H9 (cell line): ENCODE measurements around the gene ERICH6. TPM values are rescaled to one million over a fixed set of nuclear protein-coding genes. Genes with fewer than 3 reads are reported as not detected.

Experiments
- DNase-seq: peaks from one replicate; pipeline ENCODE4 v3.0.0-alpha.2; 2017
- H2AFZ ChIP-seq: one replicate; pipeline ENCODE4 v1.6.1; 2013; ENCODE audit warnings: mild to moderate bottlenecking, low read length, control low read depth, moderate library complexity
- H2AK5ac ChIP-seq: 2 replicates; pipeline ENCODE4 v1.6.1; 2013; ENCODE audit warnings: low read length, control low read depth, mixed read lengths; ENCODE audit not compliant: insufficient read length
- H2BK120ac ChIP-seq: one replicate; pipeline ENCODE4 v1.6.1; 2013; ENCODE audit warnings: low read depth, mild to moderate bottlenecking, low read length, control low read depth, inconsistent platforms; ENCODE audit not compliant: poor library complexity, severe bottlenecking
- H2BK12ac ChIP-seq: 2 replicates; pipeline ENCODE4 v1.6.1; 2013; ENCODE audit warnings: low read length, control low read depth, mixed read lengths, low read depth; ENCODE audit not compliant: insufficient read length
- H2BK15ac ChIP-seq: 2 replicates; pipeline ENCODE4 v1.6.1; 2013; ENCODE audit warnings: low read depth, low read length, control low read depth
- H2BK20ac ChIP-seq: one replicate; pipeline ENCODE4 v1.6.1; 2013; ENCODE audit warnings: low read depth, mild to moderate bottlenecking, low read length, control low read depth, inconsistent platforms; ENCODE audit not compliant: poor library complexity, severe bottlenecking
- H2BK5ac ChIP-seq: 2 replicates; pipeline ENCODE4 v1.6.1; 2013; ENCODE audit warnings: low read length, control low read depth, mixed read lengths; ENCODE audit not compliant: insufficient read length
- H3K14ac ChIP-seq: 2 replicates; pipeline ENCODE4 v1.6.1; 2013; ENCODE audit warnings: low read length, control low read depth; ENCODE audit not compliant: insufficient read depth
- H3K18ac ChIP-seq: 2 replicates; pipeline ENCODE4 v1.6.1; 2013; ENCODE audit warnings: low read depth, mild to moderate bottlenecking, mixed read lengths, low read length, control low read depth; ENCODE audit not compliant: insufficient read length
- H3K23ac ChIP-seq: 2 replicates; pipeline ENCODE4 v1.6.1; 2013; ENCODE audit warnings: low read length, control low read depth, mixed read lengths, low read depth; ENCODE audit not compliant: insufficient read length
- H3K23me2 ChIP-seq: 2 replicates; pipeline ENCODE4 v1.6.1; 2013; ENCODE audit warnings: low read depth, mild to moderate bottlenecking, mixed read lengths, low read length, control low read depth; ENCODE audit not compliant: insufficient read length, poor library complexity, severe bottlenecking
- H3K27ac ChIP-seq: 2 replicates; pipeline ENCODE4 v1.5.1; 2013; ENCODE audit warnings: low read length, control low read depth, mixed read lengths, low read depth; ENCODE audit not compliant: insufficient read length
- H3K27me3 ChIP-seq: 2 replicates; pipeline ENCODE4 v1.6.1; 2013; ENCODE audit warnings: low read length, control low read depth, inconsistent platforms; ENCODE audit not compliant: insufficient read depth
- H3K4ac ChIP-seq: 2 replicates; pipeline ENCODE4 v1.6.1; 2013; ENCODE audit warnings: low read depth, mild to moderate bottlenecking, control low read depth, inconsistent platforms, low read length, moderate library complexity
- H3K4me1 ChIP-seq: 2 replicates; pipeline ENCODE4 v1.6.1; 2013; ENCODE audit warnings: low read length, control low read depth, inconsistent platforms; ENCODE audit not compliant: insufficient read depth
- H3K4me2 ChIP-seq: 2 replicates; pipeline ENCODE4 v1.6.1; 2013; ENCODE audit warnings: low read length, control low read depth, mixed read lengths; ENCODE audit not compliant: insufficient read length, insufficient read depth
- H3K56ac ChIP-seq: 2 replicates; pipeline ENCODE4 v1.6.1; 2013; ENCODE audit warnings: low read depth, mild to moderate bottlenecking, mixed read lengths, low read length, control low read depth; ENCODE audit not compliant: insufficient read length
- H3K79me1 ChIP-seq: 2 replicates; pipeline ENCODE4 v1.6.1; 2013; ENCODE audit warnings: low read depth, mild to moderate bottlenecking, moderate library complexity, low read length, control low read depth, inconsistent platforms; ENCODE audit not compliant: insufficient read depth, poor library complexity, severe bottlenecking
- H3K79me2 ChIP-seq: 2 replicates; pipeline ENCODE4 v1.6.1; 2013; ENCODE audit warnings: low read length, control low read depth, inconsistent platforms; ENCODE audit not compliant: insufficient read depth
- H3K9ac ChIP-seq: 2 replicates; pipeline ENCODE4 v1.6.1; 2013; ENCODE audit warnings: low read length, control low read depth, mixed read lengths; ENCODE audit not compliant: insufficient read length; ENCODE audit errors: extremely low read depth
- H3K9me3 ChIP-seq: one replicate; pipeline ENCODE4 v1.6.1; 2013; ENCODE audit warnings: low read depth, low read length, inconsistent platforms; ENCODE audit not compliant: control insufficient read depth
- H3T11ph ChIP-seq: one replicate; pipeline ENCODE4 v1.6.1; 2013; ENCODE audit warnings: mild to moderate bottlenecking, low read length, control low read depth, inconsistent platforms
- H4K20me1 ChIP-seq: one replicate; pipeline ENCODE4 v1.6.1; 2013; ENCODE audit not compliant: control insufficient read depth, insufficient read length, insufficient read depth
- H4K5ac ChIP-seq: 2 replicates; pipeline ENCODE4 v1.6.1; 2013; ENCODE audit warnings: low read depth, mild to moderate bottlenecking, mixed read lengths, low read length, control low read depth; ENCODE audit not compliant: insufficient read length
- H4K8ac ChIP-seq: replicated peaks from 2 replicates; pipeline ENCODE4 v1.6.1; 2013; ENCODE audit warnings: low read length, control low read depth, mixed read lengths, low read depth; ENCODE audit not compliant: insufficient read length
- H4K91ac ChIP-seq: 2 replicates; pipeline ENCODE4 v1.6.1; 2013; ENCODE audit warnings: low read depth, mild to moderate bottlenecking, moderate library complexity, mixed read lengths, low read length, control low read depth; ENCODE audit not compliant: insufficient read length
- H3K27ac Mint-ChIP-seq, 3 experiments: 2 replicates in 2 of 3; 3 replicates in 1 of 3; pipeline ENCODE4 v1.8.0; 2020 to 2021; ENCODE audit warnings: mixed read lengths in 3 of 3, mild to moderate bottlenecking in 1 of 3, moderate library complexity in 1 of 3
- H3K27me3 Mint-ChIP-seq: 2 replicates; pipeline ENCODE4 v1.8.0; 2021; ENCODE audit warnings: low read depth, mild to moderate bottlenecking, moderate library complexity, mixed read lengths
- H3K36me3 Mint-ChIP-seq, 3 experiments: 2 replicates in 2 of 3; 3 replicates in 1 of 3; pipeline ENCODE4 v1.8.0; 2020 to 2021; ENCODE audit warnings: low read depth in 3 of 3, mixed read lengths in 3 of 3; ENCODE audit not compliant: insufficient read depth in 1 of 3
- H3K4me1 Mint-ChIP-seq, 2 experiments: 2 replicates each; pipeline ENCODE4 v1.8.0; 2020; ENCODE audit warnings: mixed read lengths in 2 of 2
- H3K4me3 Mint-ChIP-seq, 2 experiments: 2 replicates in 1 of 2; 3 replicates in 1 of 2; pipeline ENCODE4 v1.8.0; 2020 to 2021; ENCODE audit warnings: mild to moderate bottlenecking in 2 of 2, mixed read lengths in 2 of 2, moderate library complexity in 1 of 2
- H3K9me3 Mint-ChIP-seq, 2 experiments: 2 replicates in 1 of 2; 3 replicates in 1 of 2; pipeline ENCODE4 v1.8.0; 2020; ENCODE audit warnings: mild to moderate bottlenecking in 2 of 2, mixed read lengths in 2 of 2, moderate library complexity in 1 of 2
- total RNA-seq: library from RNA; stranded (reverse); gene quantifications from 2 replicates; pipeline ENCODE4 v1.2.1, GENCODE V29; 2021
- TF ChIP-seq, protein P1 (sequence below): fragments of 200-600 bp; sonication (generic); conservative IDR thresholded peaks from 3 replicates; pipeline ENCODE4 v1.8.0; 2021; ENCODE audit warnings: antibody characterized with exemption, mild to moderate bottlenecking

Gene ERICH6
- total RNA-seq, 1 experiment from 2014 or later, result not detected

DNA sequence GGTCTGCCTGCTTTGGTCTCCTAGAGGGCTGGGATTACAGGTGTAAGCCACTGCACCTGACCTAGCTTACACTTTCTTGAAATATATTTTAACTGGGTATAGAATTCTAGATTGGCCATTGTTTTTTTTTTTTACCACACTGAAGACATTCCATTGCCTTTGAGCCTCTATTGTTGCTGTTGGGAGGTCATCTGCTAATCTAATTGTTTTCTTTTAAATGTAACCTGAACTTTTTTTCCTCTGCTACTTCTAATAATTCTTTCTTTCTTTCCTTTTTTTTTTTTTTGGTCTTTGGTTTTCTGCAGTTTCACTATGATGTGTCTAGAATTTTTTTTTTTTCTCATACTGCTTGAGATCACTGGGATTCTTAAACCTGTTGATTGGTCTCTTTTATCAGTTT, 28.1 kb downstream of the ERICH6 start:
- Histone ChIP-seq H3K23ac (no peak overlapping the region), H4K91ac (no peak overlapping the region), H2BK20ac (no peak overlapping the region), H3K9me3 (no peaks in the 10 kb centered on the region), H2BK5ac (no peak overlapping the region), H3K14ac (no peak overlapping the region), H3K18ac (no peak overlapping the region), H3K56ac (no peak overlapping the region), H2BK12ac (no peak overlapping the region), H2BK120ac (no peak overlapping the region), H3K79me2 (no peaks in the 10 kb centered on the region), H3K79me1 (no peaks in the 10 kb centered on the region), H2AK5ac (no peak overlapping the region), H4K20me1 (no peaks in the 10 kb centered on the region), H3K4me2 (no peak overlapping the region), H3K9ac (no peak overlapping the region), H4K8ac (no peak overlapping the region), H3T11ph (no peak overlapping the region), H3K27ac (no peak overlapping the region), H2AFZ (no peak overlapping the region), H2BK15ac (no peak overlapping the region), H3K27me3 (no peaks in the 10 kb centered on the region), H4K5ac (no peak overlapping the region), H3K4me1 (no peaks in the 10 kb centered on the region), H3K4ac (no peak overlapping the region), H3K23me2 (no peaks in the 10 kb centered on the region)
- peaks cover 3 to 12% (median 10%) of the 10 kb centered on the region in 3 experiments; a peak in 5 of 7 replicates for H3K36me3 Mint-ChIP-seq
- H3K9me3 Mint-ChIP-seq, result peaks cover 18 to 19% of the 10 kb centered on the region in 2 experiments
- peaks cover 2% of the 10 kb centered on the region for H3K27me3 Mint-ChIP-seq
- H3K4me1 Mint-ChIP-seq, result no peaks in the 10 kb centered on the region
- TF ChIP-seq, protein P1, sequence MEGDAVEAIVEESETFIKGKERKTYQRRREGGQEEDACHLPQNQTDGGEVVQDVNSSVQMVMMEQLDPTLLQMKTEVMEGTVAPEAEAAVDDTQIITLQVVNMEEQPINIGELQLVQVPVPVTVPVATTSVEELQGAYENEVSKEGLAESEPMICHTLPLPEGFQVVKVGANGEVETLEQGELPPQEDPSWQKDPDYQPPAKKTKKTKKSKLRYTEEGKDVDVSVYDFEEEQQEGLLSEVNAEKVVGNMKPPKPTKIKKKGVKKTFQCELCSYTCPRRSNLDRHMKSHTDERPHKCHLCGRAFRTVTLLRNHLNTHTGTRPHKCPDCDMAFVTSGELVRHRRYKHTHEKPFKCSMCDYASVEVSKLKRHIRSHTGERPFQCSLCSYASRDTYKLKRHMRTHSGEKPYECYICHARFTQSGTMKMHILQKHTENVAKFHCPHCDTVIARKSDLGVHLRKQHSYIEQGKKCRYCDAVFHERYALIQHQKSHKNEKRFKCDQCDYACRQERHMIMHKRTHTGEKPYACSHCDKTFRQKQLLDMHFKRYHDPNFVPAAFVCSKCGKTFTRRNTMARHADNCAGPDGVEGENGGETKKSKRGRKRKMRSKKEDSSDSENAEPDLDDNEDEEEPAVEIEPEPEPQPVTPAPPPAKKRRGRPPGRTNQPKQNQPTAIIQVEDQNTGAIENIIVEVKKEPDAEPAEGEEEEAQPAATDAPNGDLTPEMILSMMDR, result no peak
- no peak overlapping the region for H3K4me3 Mint-ChIP-seq
- no peak for DNase-seq
- H3K27ac Mint-ChIP-seq, result no peak overlapping the region
